ENCODE data around the gene HDAC11.
A peak's percentile ranks its signal among the peaks of the same experiment; 100 is the strongest.

Gene HDAC11

GRCh38 chr3:13487403-13487802 lies 7.3 kb downstream of the HDAC11 start:
- H3K4me3 ChIP-seq (ENCODE audit: low read length), result no peak overlapping the region
- no peak for TF ChIP-seq CTCF (conservative IDR thresholded peaks at IDR 0.05; ENCODE audit: low read depth, low read length)
- DNase-seq (ENCODE audit: low read depth), result no peak

- no peak for DNase-seq (ENCODE audit: low read depth)
- TF ChIP-seq CTCF (conservative IDR thresholded peaks at IDR 0.05; ENCODE audit: low read depth, low read length), result no peak
- H3K4me3 ChIP-seq (ENCODE audit: low read length), result no peak overlapping the region
Measured at GRCh38 chr3:13491206-13491974, 11.3 kb downstream of the HDAC11 start.

GRCh38 chr3:13492048-13492447 lies 11.9 kb downstream of the HDAC11 start:
- no peak overlapping the region for H3K4me3 ChIP-seq (ENCODE audit: low read length)
- no peak for TF ChIP-seq CTCF (conservative IDR thresholded peaks at IDR 0.05; ENCODE audit: low read depth, low read length)
- DNase-seq (ENCODE audit: low read depth), result no peak

GRCh38 chr3:13492976-13493866 lies 13.1 kb downstream of the HDAC11 start:
- TF ChIP-seq CTCF (conservative IDR thresholded peaks at IDR 0.05; ENCODE audit: low read depth, low read length), result no peak
- H3K4me3 ChIP-seq (ENCODE audit: low read length), result no peak overlapping the region
- no peak for DNase-seq (ENCODE audit: low read depth)

- TF ChIP-seq CTCF (conservative IDR thresholded peaks at IDR 0.05; ENCODE audit: low read depth, low read length), result no peak
- H3K4me3 ChIP-seq (ENCODE audit: low read length), result no peak overlapping the region
Measured at GRCh38 chr3:13493867-13494441, 13.8 kb downstream of the HDAC11 start.

GRCh38 chr3:13494463-13495350 lies 14.6 kb downstream of the HDAC11 start:
- TF ChIP-seq CTCF (conservative IDR thresholded peaks at IDR 0.05; ENCODE audit: low read depth, low read length), result peak; percentile 66
- no peak for DNase-seq (ENCODE audit: low read depth)
- no peak overlapping the region for H3K4me3 ChIP-seq (ENCODE audit: low read length)

More at GRCh38 chr3:13493867-13494441, 13.8 kb downstream of the HDAC11 start:
- no peak for DNase-seq (ENCODE audit: low read depth)

Data from retinal pigment epithelial cell (primary cell).